Measurements from ENCODE around the gene MAEA. TPM values are rescaled to one million over a fixed set of nuclear protein-coding genes. Genes with fewer than 3 reads are reported as not detected.
A peak's percentile ranks its signal among the peaks of the same experiment; 100 is the strongest.

MAEA gene
- total and polyA plus RNA-seq, 11 donors: 38.1 to 57.2 (median 45.1) TPM

- TF ChIP-seq POLR2A (IDR thresholded peaks at IDR 0.05): no peak
- TF ChIP-seq CTCF (IDR thresholded peaks at IDR 0.05): no peak
- Histone ChIP-seq H3K27me3 (no peaks in the 10 kb centered on the region), H3K36me3 (peaks cover 4 to 77% (median 71%) of the 10 kb centered on the region in 9 donors), H3K9me3 (no peaks in the 10 kb centered on the region), H3K4me3 (no peak overlapping the region), H3K27ac (no peak overlapping the region), H3K4me1 (peaks cover 0 to 6% (median 0%) of the 10 kb centered on the region in 12 donors)
- intact Hi-C loops (cut with DNase I): no loop called here
- DNase-seq (peak in 2 of 5 donors; percentile 16 to 52), ATAC-seq (peak in 3 of 4 donors; percentile 12 to 34 (median 27))
- 93 to 94% (median 94%) methylated on average over 23 to 29 of the region's 29 CpGs for WGBS, 4 donors
These were observed 27.7 kb downstream of the MAEA start for GRCh38 chr4:1317177-1318045.

GRCh38 chr4:1318046-1318375, 28.3 kb downstream of the MAEA start:
- peak in 2 of 5 donors; percentile 14 to 58 for DNase-seq
- ATAC-seq: peak in 1 of 4 donors; percentile 14
- TF ChIP-seq CTCF (IDR thresholded peaks at IDR 0.05) (no peak), POLR2A (IDR thresholded peaks at IDR 0.05) (no peak)

GRCh38 chr4:1318488-1319213, 29.0 kb downstream of the MAEA start:
- no peak for ATAC-seq
- TF ChIP-seq CTCF (IDR thresholded peaks at IDR 0.05): peak in 7 of 12 donors; percentile 13 to 32 (median 22)
- TF ChIP-seq POLR2A (IDR thresholded peaks at IDR 0.05): no peak
- Histone ChIP-seq H3K27me3 (no peaks in the 10 kb centered on the region), H3K36me3 (peaks cover 0 to 77% (median 71%) of the 10 kb centered on the region in 9 donors), H3K4me3 (no peak overlapping the region), H3K9me3 (no peaks in the 10 kb centered on the region), H3K27ac (no peak overlapping the region), H3K4me1 (peaks cover 0 to 6% (median 0%) of the 10 kb centered on the region in 12 donors)
- DNase-seq: peak in 2 of 5 donors; percentile 24 to 55
- intact Hi-C loops (cut with DNase I): no loop called here
- WGBS, 4 donors: 76 to 91% (median 88%) methylated on average over 13 to 18 of the region's 18 CpGs

More at GRCh38 chr4:1318046-1318375, 28.3 kb downstream of the MAEA start:
- Histone ChIP-seq H3K27ac (no peak overlapping the region), H3K9me3 (no peaks in the 10 kb centered on the region), H3K27me3 (no peaks in the 10 kb centered on the region), H3K4me3 (no peak overlapping the region), H3K4me1 (peaks cover 0 to 6% (median 0%) of the 10 kb centered on the region in 12 donors), H3K36me3 (peaks cover 3 to 77% (median 71%) of the 10 kb centered on the region in 9 donors)
- WGBS, 4 donors: 96 to 99% (median 96%) methylated on average over 12 to 13 of the region's 13 CpGs
- intact Hi-C loops (cut with DNase I): no loop called here

- TF ChIP-seq POLR2A (IDR thresholded peaks at IDR 0.05) (no peak), CTCF (IDR thresholded peaks at IDR 0.05) (no peak)
- peaks cover 0 to 6% (median 0%) of the 10 kb centered on the region in 12 donors for H3K4me1 ChIP-seq
- ATAC-seq: no peak
- intact Hi-C loops (cut with DNase I): no loop called here
- no peaks in the 10 kb centered on the region for H3K9me3 ChIP-seq
- no peak overlapping the region for H3K27ac ChIP-seq
- WGBS, 4 donors: 88 to 94% (median 90%) methylated on average over 13 of the region's 13 CpGs
- peak in 2 of 5 donors; percentile 6 to 39 for DNase-seq
- no peak overlapping the region for H3K4me3 ChIP-seq
- H3K36me3 ChIP-seq: peaks cover 0 to 66% (median 63%) of the 10 kb centered on the region in 9 donors
- H3K27me3 ChIP-seq: no peaks in the 10 kb centered on the region
These were observed 31.8 kb downstream of the MAEA start for GRCh38 chr4:1321486-1321885.
